NOMO-1 treated with DMSO at 0.1 percent for 48 hours (cell line): ENCODE data around the gene SENP1.
"Not testable (repeated sequence)": the region's sequence is repeated elsewhere in the genome, so short reads cannot be mapped to it uniquely, and the experiment has no call there.

Source experiments
- DNase-seq: peaks from one replicate; lab custom pipeline; 2025; ENCODE audit not compliant: unreplicated experiment; lab: John Stamatoyannopoulos, UW

Gene SENP1

GRCh38 chr12:48115957-48116356, 10.1 kb upstream of the SENP1 start:
- DNase-seq = no peak

- DNase-seq = not testable (repeated sequence)
Measured at GRCh38 chr12:48111312-48111693, 5.4 kb upstream of the SENP1 start.

GRCh38 chr12:48110691-48111311, 4.9 kb upstream of the SENP1 start:
- DNase-seq = no peak

GRCh38 chr12:48109424-48109823, 3.5 kb upstream of the SENP1 start:
- no peak for DNase-seq

- no peak for DNase-seq
Measured at GRCh38 chr12:48106681-48107613, 1.1 kb upstream of the SENP1 start.

- peak; percentile 30 for DNase-seq
Measured at GRCh38 chr12:48105321-48105866, 485 bp downstream of the SENP1 start.

- no peak for DNase-seq
Measured at GRCh38 chr12:48104531-48104930, 1.3 kb downstream of the SENP1 start.

- DNase-seq = no peak
Measured at GRCh38 chr12:48092611-48093010, 13.3 kb downstream of the SENP1 start.

- no peak for DNase-seq
Measured at GRCh38 chr12:48086327-48086726, 19.6 kb downstream of the SENP1 start.

GRCh38 chr12:48084841-48085460, 20.9 kb downstream of the SENP1 start:
- peak; percentile 21 for DNase-seq

- DNase-seq = no peak
Measured at GRCh38 chr12:48084066-48084465, 21.8 kb downstream of the SENP1 start.

- no peak for DNase-seq
Measured at GRCh38 chr12:48080821-48081220, 25.1 kb downstream of the SENP1 start.

GRCh38 chr12:48080285-48080684, 25.6 kb downstream of the SENP1 start:
- DNase-seq = no peak

GRCh38 chr12:48078901-48079300, 27.0 kb downstream of the SENP1 start:
- DNase-seq = no peak

GRCh38 chr12:48077111-48077510, 28.8 kb downstream of the SENP1 start:
- no peak for DNase-seq

GRCh38 chr12:48075832-48076231, 30.0 kb downstream of the SENP1 start:
- no peak for DNase-seq

GRCh38 chr12:48074266-48074665, 31.6 kb downstream of the SENP1 start:
- DNase-seq = no peak

GRCh38 chr12:48072266-48072665, 33.6 kb downstream of the SENP1 start:
- DNase-seq = no peak

- DNase-seq = no peak
Measured at GRCh38 chr12:48071808-48072207, 34.1 kb downstream of the SENP1 start.

- DNase-seq = no peak
Measured at GRCh38 chr12:48070731-48071130, 35.1 kb downstream of the SENP1 start.

- no peak for DNase-seq
Measured at GRCh38 chr12:48070033-48070432, 35.8 kb downstream of the SENP1 start.

- DNase-seq = no peak
Measured at GRCh38 chr12:48069241-48069640, 36.6 kb downstream of the SENP1 start.
